Measurements from ENCODE around the gene TOP3B.
"Not testable (repeated sequence)": the region's sequence is repeated elsewhere in the genome, so short reads cannot be mapped to it uniquely, and the experiment has no call there.

The TOP3B gene

DNA sequence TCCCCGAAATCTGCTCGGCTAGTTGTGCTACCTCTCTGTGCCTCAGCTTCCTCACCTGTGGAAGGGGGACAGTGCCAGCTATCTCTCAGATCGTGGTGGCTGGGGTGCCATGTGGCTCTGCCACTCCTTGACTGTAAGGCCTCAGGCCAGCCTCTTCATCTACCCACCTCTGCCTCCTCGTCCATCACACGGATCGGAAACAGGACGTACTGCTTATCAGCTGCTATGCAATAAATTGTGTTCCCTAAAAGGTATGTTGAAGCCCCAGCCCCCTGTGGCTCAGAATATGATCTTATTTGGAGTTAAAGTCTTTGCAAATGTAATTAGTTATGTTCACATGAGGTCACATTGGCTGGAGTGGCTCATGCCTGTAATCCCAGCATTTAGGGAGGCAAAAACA is 37.7 kb downstream of the TOP3B start:
- CTCF ChIA-PET, result interaction anchor here (0.6 to 1.0 kb wide), 2 partner anchors 8 to 1179 kb away, joined by 4 to 5 read pairs; partner anchors contain the start of gene PPM1F
- Mint-ChIP-seq H3K36me3 (no peaks in the 10 kb centered on the region), H3K27ac (no peak overlapping the region), H3K4me3 (no peak overlapping the region), H3K27me3 (peaks cover under 1% of the 10 kb centered on the region), H3K4me1 (peaks cover 22% of the 10 kb centered on the region), H3K9me3 (no peaks in the 10 kb centered on the region)
- no peak for DNase-seq

DNA sequence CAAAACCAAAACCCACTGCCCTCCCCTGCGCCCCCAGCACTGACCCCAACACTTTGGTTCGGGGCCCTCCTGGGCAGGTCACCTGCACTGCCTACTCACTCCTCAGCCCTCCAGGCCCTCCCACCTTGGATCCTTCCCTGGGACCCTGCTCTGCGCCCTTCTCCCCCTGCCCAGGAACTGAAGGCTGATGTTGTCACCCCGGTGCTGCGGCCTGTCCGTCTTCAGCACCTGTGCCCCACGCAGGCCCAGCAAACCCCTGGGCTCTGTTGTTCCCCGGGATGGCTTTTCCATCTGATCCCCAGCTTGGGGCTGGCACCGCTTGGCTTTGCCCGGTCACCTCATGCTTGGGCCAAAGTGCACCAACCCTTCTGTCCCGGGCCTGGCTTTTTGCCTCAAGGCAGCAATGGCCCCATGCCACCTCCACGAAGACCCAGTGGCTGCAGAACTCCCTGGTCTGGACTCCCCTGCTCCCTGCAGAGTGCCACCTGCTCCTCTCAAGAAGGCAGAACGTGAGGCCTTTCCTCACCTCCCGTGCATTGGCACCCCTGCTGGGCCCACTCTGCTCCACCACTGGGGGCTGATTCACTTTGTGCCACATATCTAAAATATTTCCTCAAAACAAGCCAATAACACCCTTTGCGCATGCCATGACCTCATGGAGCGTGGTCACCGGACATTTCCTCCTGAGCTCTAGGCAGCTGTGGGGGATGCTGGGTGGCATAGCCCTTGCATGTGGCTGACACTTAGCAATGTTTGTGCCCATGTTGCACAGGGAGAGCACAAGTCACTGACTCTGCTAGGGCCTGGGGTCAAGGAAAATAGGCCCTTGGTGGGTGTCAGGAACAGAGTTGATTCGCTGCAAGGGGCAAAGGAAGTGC is 38.8 kb downstream of the TOP3B start:
- Mint-ChIP-seq H3K36me3 (peaks cover 2% of the 10 kb centered on the region), H3K27me3 (no peaks in the 10 kb centered on the region), H3K4me3 (no peak overlapping the region), H3K27ac (no peak overlapping the region), H3K9me3 (no peaks in the 10 kb centered on the region), H3K4me1 (peaks cover 32% of the 10 kb centered on the region)
- CTCF ChIA-PET, result interaction anchor here (0.6 to 2.3 kb wide), 3 partner anchors 9 to 1180 kb away, joined by 4 to 7 read pairs (median 5); partner anchors contain the start of gene PPM1F
- no peak for DNase-seq

DNA sequence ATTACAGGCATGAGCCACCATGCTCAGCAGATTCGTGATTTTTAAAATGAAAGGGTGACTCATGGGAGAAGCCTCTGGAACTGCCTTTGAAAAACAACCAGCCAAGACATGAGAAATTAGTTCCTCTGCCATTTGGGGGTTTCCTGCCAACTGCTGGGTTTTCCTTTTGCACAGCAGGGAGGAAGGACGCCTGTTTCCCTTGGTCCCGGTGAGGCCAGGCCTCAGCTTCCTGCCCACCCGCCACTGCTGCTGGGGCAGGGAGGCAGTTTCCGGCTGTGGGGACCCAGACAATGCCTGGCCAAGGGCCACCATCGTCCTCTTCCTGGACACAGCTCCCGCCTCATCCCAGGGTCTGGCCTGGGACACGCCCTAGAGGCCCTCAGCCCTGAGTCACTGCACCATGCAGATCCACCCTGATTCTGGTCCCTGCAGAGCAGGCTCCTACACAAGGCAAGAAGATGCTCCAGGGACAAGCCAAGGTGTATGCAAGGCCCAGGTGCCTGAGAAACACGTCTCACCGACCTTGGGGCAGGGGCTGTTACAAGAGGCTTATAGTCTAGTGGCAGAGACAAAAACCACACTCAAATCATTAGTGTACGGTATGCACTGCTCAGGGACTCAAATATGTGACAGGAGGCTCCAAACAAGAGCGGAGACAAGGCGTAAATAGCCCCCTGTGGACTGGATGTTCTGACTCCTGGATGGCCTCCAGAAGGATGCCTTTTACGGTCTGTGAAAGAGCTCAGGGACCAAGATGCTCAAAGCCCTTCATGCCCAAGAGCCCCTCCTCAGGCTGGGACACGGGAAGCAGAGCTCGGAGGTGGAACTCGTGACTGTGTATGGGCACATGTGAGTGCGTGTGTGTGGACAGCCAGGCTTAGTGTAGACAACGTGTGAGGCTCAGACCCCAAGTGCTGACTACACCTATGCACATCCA is 39.9 kb downstream of the TOP3B start:
- no peaks in the 10 kb centered on the region for H3K9me3 Mint-ChIP-seq
- peak overlapping the region; percentile 72 for H3K27ac Mint-ChIP-seq
- DNase-seq, result no peak

DNA sequence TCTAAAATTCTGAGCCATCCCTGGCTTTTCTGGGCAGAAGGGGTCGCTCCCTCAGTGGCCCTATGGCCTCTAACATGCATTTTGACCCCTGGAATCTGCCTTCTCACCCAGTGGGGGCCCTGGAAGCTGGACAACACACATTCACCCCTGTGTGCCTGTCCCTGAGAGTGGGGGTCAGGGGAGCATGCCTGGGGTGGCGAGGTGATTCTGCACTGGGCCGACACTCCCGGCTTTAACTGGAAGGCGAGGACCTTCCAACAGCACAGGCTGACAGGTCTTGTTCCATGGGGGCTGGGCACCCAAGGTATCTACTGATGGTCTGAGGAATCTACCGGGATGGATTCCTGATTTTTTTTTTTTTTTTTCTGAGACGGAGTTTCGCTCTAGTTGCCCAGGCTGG is 40.7 kb downstream of the TOP3B start:
- Mint-ChIP-seq H3K36me3 (peaks cover 2% of the 10 kb centered on the region), H3K4me3 (no peak overlapping the region), H3K27me3 (no peaks in the 10 kb centered on the region), H3K9me3 (no peaks in the 10 kb centered on the region), H3K4me1 (peaks cover 47% of the 10 kb centered on the region), H3K27ac (no peak overlapping the region)
- CTCF ChIA-PET, result interaction anchor here (2.3 kb wide), 1 partner anchor 11 kb away, joined by 7 read pairs; the partner anchor contains the start of gene PPM1F
- no peak for DNase-seq

More for the DNA sequence above, 39.9 kb downstream of the TOP3B start:
- Mint-ChIP-seq H3K27me3 (no peaks in the 10 kb centered on the region), H3K36me3 (peaks cover 2% of the 10 kb centered on the region), H3K4me1 (peaks cover 44% of the 10 kb centered on the region), H3K4me3 (no peak overlapping the region)
- CTCF ChIA-PET, result interaction anchor here (2.3 kb wide), 1 partner anchor 10 kb away, joined by 7 read pairs; the partner anchor contains the start of gene PPM1F

DNA sequence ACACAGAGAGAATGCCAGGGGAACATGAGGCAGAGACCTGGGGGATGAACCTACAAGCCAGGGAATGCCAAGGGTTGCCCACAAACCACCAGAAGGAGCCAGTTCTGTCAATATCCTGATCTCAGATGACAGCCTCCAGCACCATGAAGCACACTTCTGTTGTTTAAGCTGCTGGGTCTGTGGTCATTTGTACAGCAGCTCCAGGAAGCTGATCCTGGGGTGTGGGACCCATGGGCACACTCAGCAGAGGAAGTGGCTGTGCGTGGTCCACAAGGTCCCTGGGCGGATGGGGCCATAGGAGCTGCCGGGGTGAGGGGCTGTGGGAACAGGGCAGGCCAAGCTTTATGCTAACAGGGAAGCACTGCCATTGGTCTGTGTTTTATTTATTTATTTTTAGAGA is 42.1 kb downstream of the TOP3B start:
- Mint-ChIP-seq H3K27ac (no peak overlapping the region), H3K36me3 (peaks cover 2% of the 10 kb centered on the region)

DNA sequence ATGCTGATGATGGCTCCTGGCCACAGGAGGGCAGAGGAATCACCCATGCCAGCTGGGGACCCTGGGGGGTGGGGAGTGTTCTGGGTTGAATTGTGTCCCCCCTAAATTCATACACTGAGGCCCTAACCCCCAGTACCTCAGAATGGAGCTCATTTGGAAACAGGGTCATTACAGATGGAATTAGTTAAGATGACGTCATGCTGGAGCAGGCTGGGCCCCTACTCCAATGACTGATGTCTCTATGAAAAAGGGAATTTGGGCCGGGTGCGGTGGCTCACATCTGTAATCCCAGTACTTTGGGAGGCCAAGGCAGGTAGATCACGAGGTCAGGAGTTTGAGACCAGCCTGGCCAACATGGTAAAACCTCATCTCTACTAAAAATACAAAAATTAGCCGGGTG is 42.7 kb downstream of the TOP3B start:
- H3K27me3 Mint-ChIP-seq, H3K9me3 Mint-ChIP-seq, DNase-seq, H3K36me3 Mint-ChIP-seq, H3K4me3 Mint-ChIP-seq, H3K27ac Mint-ChIP-seq: not testable (repeated sequence)
- CTCF ChIA-PET, result interaction anchor here (1.3 to 5.8 kb wide), 3 partner anchors 13 to 227 kb away, joined by 3 to 46 read pairs (median 4); partner anchors contain the start of gene PPM1F
- peaks cover 50% of the 10 kb centered on the region for H3K4me1 Mint-ChIP-seq

More for the DNA sequence above, 42.1 kb downstream of the TOP3B start:
- no peak for DNase-seq
- no peaks in the 10 kb centered on the region for H3K27me3 Mint-ChIP-seq
- H3K4me3 Mint-ChIP-seq, result no peak overlapping the region
- no peaks in the 10 kb centered on the region for H3K9me3 Mint-ChIP-seq
- peaks cover 50% of the 10 kb centered on the region for H3K4me1 Mint-ChIP-seq
- CTCF ChIA-PET, result interaction anchor here (1.3 to 5.8 kb wide), 2 partner anchors 13 to 227 kb away, joined by 4 to 46 read pairs; partner anchors contain the start of gene PPM1F

DNA sequence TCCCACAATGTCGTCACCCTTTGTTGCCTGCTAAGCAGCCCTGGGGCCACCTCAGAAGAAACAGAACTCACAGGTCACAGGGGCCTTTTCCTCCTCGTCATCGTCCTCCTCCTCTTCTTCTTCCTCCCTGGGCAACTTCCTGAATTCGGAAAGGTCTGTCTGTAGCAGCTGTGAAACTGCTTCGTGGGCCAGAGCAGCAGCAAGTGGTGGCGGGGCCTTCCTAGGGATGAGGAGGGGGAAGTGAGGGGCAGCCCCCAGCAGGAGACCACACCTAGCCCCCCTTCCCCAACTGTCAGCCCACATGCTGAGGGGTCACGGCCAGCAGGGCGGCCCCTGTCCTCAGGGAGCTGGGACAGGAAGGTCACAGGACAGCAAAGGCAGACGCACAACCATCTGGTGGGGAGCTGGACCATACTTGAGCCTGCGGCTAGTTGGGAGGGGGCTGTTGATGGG is 43.1 kb downstream of the TOP3B start:
- H3K27me3 Mint-ChIP-seq, result no peaks in the 10 kb centered on the region
- no peak overlapping the region for H3K4me3 Mint-ChIP-seq
- no peaks in the 10 kb centered on the region for H3K9me3 Mint-ChIP-seq
- H3K4me1 Mint-ChIP-seq, result peaks cover 50% of the 10 kb centered on the region
- H3K27ac Mint-ChIP-seq, result no peak overlapping the region
- no peak for DNase-seq
- CTCF ChIA-PET, result interaction anchor here (1.3 to 5.8 kb wide), 4 partner anchors 10 to 226 kb away, joined by 3 to 46 read pairs (median 15); partner anchors contain the start of gene PPM1F
- peaks cover 2% of the 10 kb centered on the region for H3K36me3 Mint-ChIP-seq

DNA sequence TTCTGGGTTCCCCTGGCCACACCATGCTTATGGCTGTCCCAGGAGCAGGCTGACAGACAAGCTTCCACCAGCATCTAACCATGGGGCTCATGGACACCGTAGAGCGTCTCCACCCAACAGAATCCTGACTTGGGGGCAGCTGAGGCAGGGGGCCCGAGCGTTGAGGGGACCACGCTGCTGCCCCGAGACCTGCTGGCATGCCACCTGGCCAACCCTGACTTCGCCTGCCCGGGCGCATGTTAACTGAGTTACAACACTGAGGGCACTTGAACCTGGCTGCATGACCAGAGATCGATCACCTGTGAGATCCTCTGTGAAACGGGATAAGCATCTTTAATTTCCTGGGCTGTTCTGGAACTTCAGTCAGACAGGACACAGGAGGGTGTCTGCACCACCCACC is 43.7 kb downstream of the TOP3B start:
- H3K4me3 Mint-ChIP-seq, result no peak overlapping the region
- no peaks in the 10 kb centered on the region for H3K27me3 Mint-ChIP-seq
- no peak for DNase-seq
- H3K9me3 Mint-ChIP-seq, result no peaks in the 10 kb centered on the region
- H3K36me3 Mint-ChIP-seq, result peaks cover 2% of the 10 kb centered on the region
- H3K27ac Mint-ChIP-seq, result no peak overlapping the region
- H3K4me1 Mint-ChIP-seq, result peaks cover 50% of the 10 kb centered on the region
- CTCF ChIA-PET, result interaction anchor here (0.8 to 5.8 kb wide), 7 partner anchors 10 to 159 kb away, joined by 3 to 46 read pairs (median 4); partner anchors contain the start of gene PPM1F

DNA sequence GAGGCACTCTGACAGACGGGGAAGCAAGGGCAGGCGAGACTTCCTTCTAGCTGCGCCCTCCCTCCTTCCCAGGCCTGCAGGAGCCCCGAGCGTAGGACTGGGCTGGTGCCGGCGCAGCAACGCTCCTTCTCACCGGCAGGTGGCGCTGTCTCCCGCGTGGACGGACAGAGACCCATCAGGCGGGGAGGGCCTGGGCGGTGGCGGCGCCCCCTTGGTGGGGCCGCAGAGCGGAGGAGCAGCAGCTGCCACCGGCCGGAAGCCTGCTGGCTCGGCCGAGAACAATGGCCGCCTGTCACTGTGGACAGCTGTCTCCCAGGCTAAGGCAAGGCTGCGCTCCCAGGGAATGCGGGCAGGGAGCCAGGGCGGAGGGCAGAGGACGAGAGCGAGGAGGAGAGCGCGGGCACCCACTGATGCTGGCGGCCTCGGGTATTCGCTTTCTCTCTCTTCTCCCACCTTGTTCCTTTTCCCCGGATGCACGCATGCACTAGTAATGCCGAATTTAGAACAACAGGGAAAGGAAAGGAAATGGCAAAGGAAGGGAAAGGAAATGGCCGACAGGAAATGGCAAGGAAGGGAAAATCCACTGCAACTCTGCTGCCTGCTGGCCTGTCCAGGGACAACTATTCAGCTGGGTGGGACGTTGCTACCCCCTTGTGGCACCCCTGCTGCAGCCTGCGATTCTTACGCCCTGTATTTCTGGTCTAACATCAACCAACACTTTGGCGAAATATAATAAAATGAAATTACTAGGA is 44.3 kb downstream of the TOP3B start:
- Mint-ChIP-seq H3K4me3 (peak overlapping the region; percentile 67), H3K36me3 (peaks cover 2% of the 10 kb centered on the region), H3K4me1 (peaks cover 50% of the 10 kb centered on the region), H3K27ac (peak overlapping the region; percentile 60), H3K27me3 (no peaks in the 10 kb centered on the region), H3K9me3 (no peaks in the 10 kb centered on the region)
- CTCF ChIA-PET, result interaction anchor here (0.8 to 5.8 kb wide), 13 partner anchors 11 to 240 kb away, joined by 3 to 46 read pairs (median 3); partner anchors contain the start of gene PPM1F
- peak; percentile 94 for DNase-seq

DNA sequence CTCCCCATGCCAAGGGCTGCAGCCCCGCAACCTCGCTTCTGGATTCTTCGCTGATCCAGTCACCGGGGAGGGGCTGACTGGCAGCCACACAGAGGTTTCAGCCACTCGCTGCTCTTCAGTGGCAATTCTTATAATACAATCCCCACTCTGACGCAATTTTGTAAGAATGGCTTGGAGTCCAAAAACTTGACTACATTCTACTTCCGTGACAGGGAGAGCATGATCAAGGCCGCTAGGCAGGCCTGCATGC is 44.8 kb downstream of the TOP3B start:
- CTCF ChIA-PET, result interaction anchor here (1.2 to 5.8 kb wide), 9 partner anchors 12 to 239 kb away, joined by 3 to 46 read pairs (median 4); partner anchors contain the start of gene PPM1F
- Mint-ChIP-seq H3K36me3 (peaks cover 4% of the 10 kb centered on the region), H3K27ac (peak overlapping the region; percentile 60), H3K27me3 (no peaks in the 10 kb centered on the region), H3K4me3 (peak overlapping the region; percentile 67), H3K9me3 (no peaks in the 10 kb centered on the region), H3K4me1 (peaks cover 50% of the 10 kb centered on the region)
- DNase-seq, result no peak

DNA sequence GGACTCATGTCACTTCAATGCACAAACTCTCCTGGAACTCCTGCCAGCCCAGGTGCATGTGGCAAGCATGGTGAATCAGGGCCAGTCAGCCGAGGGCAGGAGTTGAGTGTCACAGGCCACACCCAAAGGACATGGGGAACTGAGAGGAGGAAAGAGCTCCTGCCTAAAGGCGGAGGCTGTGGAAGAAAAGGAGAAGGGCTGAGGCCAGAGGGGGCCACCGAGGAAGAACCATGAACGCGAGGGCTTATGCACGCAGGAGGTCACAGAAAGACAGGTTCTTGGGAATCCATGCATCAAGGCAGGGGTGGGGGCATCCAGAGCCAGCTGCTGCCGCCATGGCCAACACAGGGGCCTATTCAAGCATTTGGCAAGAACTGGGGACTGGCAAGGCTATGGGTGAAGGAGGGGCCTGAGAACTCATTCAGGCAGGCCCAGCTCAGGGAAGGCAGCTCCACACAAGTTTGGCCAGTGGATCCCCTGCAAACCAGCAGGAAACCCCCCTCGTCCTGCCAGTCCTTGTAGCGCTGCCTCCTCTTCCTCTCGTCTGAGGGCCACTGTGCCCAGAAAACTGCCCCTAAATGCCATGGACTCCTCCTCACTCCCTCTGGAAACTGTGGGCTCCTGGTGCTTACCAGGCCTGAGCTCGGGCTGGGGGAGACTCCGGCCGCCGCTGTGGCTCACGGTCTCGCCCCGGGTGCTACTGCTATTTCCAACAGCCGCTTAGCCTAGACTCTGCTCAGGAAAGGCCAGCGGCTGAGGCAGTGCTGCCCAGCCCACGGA is 45.4 kb downstream of the TOP3B start:
- no peak overlapping the region for H3K4me3 Mint-ChIP-seq
- H3K9me3 Mint-ChIP-seq, result no peaks in the 10 kb centered on the region
- CTCF ChIA-PET, result interaction anchor here (1.2 to 5.8 kb wide), 9 partner anchors 11 to 239 kb away, joined by 3 to 46 read pairs (median 4); partner anchors contain the start of gene PPM1F
- peaks cover 6% of the 10 kb centered on the region for H3K36me3 Mint-ChIP-seq
- DNase-seq, result no peak
- peaks cover 45% of the 10 kb centered on the region for H3K4me1 Mint-ChIP-seq
- H3K27ac Mint-ChIP-seq, result peak overlapping the region; percentile 60
- no peaks in the 10 kb centered on the region for H3K27me3 Mint-ChIP-seq

DNA sequence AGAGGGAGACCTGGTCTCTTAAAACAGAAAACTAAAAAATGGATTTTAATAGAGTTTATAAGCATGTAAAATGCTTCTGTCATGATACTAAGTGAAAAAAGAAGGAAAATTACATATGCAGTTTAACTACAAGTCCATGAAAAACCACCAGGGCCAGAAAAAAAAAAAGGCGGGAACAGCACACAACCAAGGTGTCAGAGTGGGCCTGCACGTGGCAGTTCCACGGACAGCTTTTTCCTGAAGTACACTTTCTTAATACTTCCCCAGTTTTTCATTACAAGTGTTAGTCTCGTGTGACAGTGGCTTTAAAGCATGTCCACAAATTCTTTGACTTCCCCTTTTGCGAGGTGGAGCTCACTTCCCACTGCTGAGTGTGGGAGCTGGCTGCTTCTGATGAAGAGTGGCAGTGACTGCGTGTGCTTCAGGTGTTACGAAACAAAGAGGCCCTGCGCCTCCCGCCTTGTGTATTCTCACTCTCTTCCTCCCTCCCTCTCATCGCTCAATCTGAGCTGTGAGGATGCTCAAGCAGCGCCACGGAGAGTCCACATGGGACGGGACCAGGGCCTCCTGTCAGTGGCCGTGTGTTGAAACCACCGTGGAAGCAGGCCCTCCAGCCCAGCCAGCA is 46.3 kb downstream of the TOP3B start:
- no peak for DNase-seq
- CTCF ChIA-PET, result interaction anchor here (0.7 to 5.8 kb wide), 4 partner anchors 13 to 110 kb away, joined by 3 to 46 read pairs (median 15); partner anchors contain the start of gene PPM1F
- H3K4me3 Mint-ChIP-seq, result no peak overlapping the region
- no peak overlapping the region for H3K27ac Mint-ChIP-seq
- H3K27me3 Mint-ChIP-seq, result no peaks in the 10 kb centered on the region
- peaks cover 36% of the 10 kb centered on the region for H3K4me1 Mint-ChIP-seq
- peaks cover 6% of the 10 kb centered on the region for H3K36me3 Mint-ChIP-seq
- no peaks in the 10 kb centered on the region for H3K9me3 Mint-ChIP-seq
